GM12874 (cell line): ENCODE data around the gene TFIP11.

Experiments
- CTCF ChIP-seq: IDR thresholded peaks from 2 replicates; pipeline ENCODE4 v1.5.1; 2011; ENCODE audit warnings: low read depth, mild to moderate bottlenecking, control low read depth, low read length, moderate library complexity; ENCODE audit not compliant: insufficient read depth

The TFIP11 gene

DNA sequence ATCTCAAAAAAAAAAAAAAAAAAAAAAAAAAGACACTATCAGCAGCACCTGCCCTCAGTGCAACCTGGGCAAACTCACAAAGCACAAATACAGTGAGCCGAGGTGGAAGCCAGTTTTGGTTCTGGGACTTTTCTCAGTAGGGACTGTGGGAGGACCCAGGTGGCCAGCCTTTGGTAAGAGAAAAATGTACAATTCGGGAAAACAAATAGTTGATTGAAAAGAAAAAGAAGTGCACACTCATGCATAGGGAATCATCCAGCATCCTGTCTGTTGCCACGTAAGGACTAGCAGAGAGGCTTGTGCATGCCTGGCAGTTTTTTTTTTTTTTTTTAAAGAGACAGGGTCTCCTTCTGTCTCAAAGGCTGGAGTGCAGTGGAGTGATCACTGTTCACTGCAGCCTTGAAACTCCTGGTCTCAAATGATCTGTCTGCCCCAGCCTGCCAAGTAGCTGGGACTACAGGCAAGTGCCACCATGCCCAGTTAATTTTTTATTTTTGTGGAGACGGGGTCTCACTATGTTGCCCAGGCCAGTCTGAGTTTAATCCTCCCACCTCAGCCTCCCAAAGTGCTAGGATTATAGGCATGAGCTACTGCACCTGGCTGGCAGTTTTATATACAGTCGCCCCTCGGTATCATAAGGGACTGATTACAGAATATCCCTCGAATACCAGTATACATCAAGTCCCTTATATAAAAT lies 40.9 kb upstream of the TFIP11 start:
- no peak for TF ChIP-seq CTCF

- no peak for TF ChIP-seq CTCF
These were observed 40.2 kb upstream of the TFIP11 start for GRCh38 chr22:26552466-26552865.

GRCh38 chr22:26551568-26551967 lies 39.3 kb upstream of the TFIP11 start:
- TF ChIP-seq CTCF = no peak

GRCh38 chr22:26550498-26551033 lies 38.3 kb upstream of the TFIP11 start:
- no peak for TF ChIP-seq CTCF

DNA sequence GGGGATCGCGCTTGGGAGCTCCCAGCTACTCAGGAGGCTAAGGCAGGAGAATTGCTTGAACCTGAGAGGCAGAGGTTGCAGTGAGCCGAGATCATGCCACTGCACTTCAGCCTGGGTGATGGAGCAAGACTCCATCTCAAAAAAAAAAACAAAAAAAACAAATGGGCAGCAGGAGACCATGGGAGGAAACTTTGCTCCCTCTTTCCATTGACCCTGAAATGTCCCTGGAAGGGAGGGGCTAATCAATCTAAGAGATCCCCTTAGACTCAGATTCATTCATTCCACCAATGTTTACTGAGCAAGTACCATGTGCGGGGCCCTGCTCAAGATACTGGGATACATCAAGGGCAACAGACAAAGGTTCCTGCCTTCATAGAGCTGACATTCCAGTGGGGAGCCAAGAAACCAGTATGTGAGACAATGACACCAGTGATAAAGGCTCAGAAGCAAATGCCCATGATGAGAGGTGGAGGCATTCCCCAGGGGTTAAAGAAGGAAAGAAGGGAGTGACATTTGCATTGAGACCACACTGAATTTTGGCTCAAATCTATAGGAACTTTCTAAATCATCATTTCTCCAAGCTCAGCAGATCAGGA lies 37.7 kb upstream of the TFIP11 start:
- TF ChIP-seq CTCF = no peak

GRCh38 chr22:26548984-26549383 lies 36.7 kb upstream of the TFIP11 start:
- TF ChIP-seq CTCF = no peak

DNA sequence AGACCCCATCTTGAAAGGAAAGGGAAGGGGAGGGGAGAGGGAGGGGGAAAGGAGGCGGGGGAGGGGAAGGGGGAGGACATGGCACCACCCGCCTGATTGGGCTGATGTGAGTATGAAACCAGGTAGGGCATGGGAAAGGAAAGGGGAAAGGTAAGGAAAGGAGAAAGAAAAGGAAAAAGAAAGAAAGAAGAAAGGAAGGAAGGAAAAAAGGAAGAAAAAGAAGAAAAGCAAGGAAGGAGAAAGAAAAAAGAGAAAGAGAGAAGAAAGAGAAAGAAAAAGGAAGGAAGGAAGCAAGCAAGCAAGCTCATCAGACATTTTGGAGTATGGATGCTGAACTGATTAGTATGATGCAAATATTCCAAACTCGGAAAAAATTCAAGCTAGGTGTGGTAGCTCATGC lies 36.0 kb upstream of the TFIP11 start:
- TF ChIP-seq CTCF = no peak
